Esophagus muscularis mucosa (tissue), 4 donors: Measurements from ENCODE around the gene GALNT18. TPM values are rescaled to one million over a fixed set of nuclear protein-coding genes. Genes with fewer than 3 reads are reported as not detected.

Source experiments
- DNase-seq: peaks from one replicate; pipeline ENCODE4 v3.0.0-alpha.2; 2017; ENCODE audit errors: extremely low spot score
- H3K27ac ChIP-seq, 4 donors: fragments of 200-600 bp; sonication (generic); replicated peaks in 1 of 4; 1 replicate in 3 of 4; 2 replicates in 1 of 4; pipeline ENCODE4 v1.5.1; 2016 to 2019; ENCODE audit warnings: mild to moderate bottlenecking in 1 of 4
- H3K27me3 ChIP-seq, 4 donors: fragments of 200-600 bp; sonication (generic); one replicate each; pipeline versions ENCODE4 v1.5.1 to v1.6.0; 2016 to 2019
- H3K36me3 ChIP-seq, 4 donors: fragments of 200-600 bp; sonication (generic); one replicate each; pipeline ENCODE4 v1.5.1; 2016 to 2019
- H3K4me1 ChIP-seq, 4 donors: fragments of 200-600 bp; sonication (generic); one replicate each; pipeline ENCODE4 v1.5.1; 2016 to 2019
- H3K4me3 ChIP-seq, 4 donors: fragments of 200-600 bp; sonication (generic); 1 replicate in 2 of 4; 2 replicates in 2 of 4; pipeline ENCODE4 v1.5.1; 2016 to 2019; ENCODE audit warnings: mild to moderate bottlenecking in 4 of 4, moderate library complexity in 1 of 4
- H3K9me3 ChIP-seq, 4 donors: fragments of 200-600 bp; sonication (generic); 1 replicate in 3 of 4; 2 replicates in 1 of 4; pipeline ENCODE4 v1.5.1; 2016 to 2019
- CTCF ChIP-seq, 3 experiments: fragments of 200-600 bp in 2 of 3; fragments of 450-650 bp in 1 of 3; sonication (generic) in 2 of 3; IDR thresholded peaks; one replicate each; pipeline ENCODE4 v1.5.1; 2017 to 2019; ENCODE audit warnings: antibody characterized with exemption in 3 of 3, mild to moderate bottlenecking in 2 of 3, moderate library complexity in 1 of 3
- EP300 ChIP-seq: sonication (generic); formaldehyde crosslinking; IDR thresholded peaks from one replicate; pipeline ENCODE4 v1.6.1; 2017; ENCODE audit warnings: antibody characterized with exemption
- POLR2A ChIP-seq: fragments of 450-650 bp; IDR thresholded peaks from one replicate; pipeline ENCODE4 v1.6.1; 2017; ENCODE audit warnings: antibody characterized with exemption, moderate library complexity, mild to moderate bottlenecking, low read depth
- POLR2AphosphoS5 ChIP-seq, 2 donors: sonication (generic); formaldehyde crosslinking; IDR thresholded peaks; one replicate each; pipeline ENCODE4 v1.6.1; 2017; ENCODE audit warnings: antibody characterized with exemption in 2 of 2
- WGBS: methylation state at CpG from one replicate; pipeline ENCODE4 v1.1.5; 2018; 5-methylcytosine and 5-hydroxymethylcytosine counted together
- intact Hi-C: fragments of 100-400 bp; cut with DNase I; formaldehyde crosslinking; loops from one replicate; pipeline ENCODE4 v1.15.1; 2023
- total RNA-seq, 4 donors: library from RNA; depleted of rRNA; stranded (reverse); fragments of >200 nt; gene quantifications; one replicate each; pipeline versions ENCODE4 v1.1.0 to v1.2.1, GENCODE V29; 2016

Gene GALNT18
- total RNA-seq, 4 donors from 2014 or later: 29.1 to 67.0 (median 49.3) TPM

DNA sequence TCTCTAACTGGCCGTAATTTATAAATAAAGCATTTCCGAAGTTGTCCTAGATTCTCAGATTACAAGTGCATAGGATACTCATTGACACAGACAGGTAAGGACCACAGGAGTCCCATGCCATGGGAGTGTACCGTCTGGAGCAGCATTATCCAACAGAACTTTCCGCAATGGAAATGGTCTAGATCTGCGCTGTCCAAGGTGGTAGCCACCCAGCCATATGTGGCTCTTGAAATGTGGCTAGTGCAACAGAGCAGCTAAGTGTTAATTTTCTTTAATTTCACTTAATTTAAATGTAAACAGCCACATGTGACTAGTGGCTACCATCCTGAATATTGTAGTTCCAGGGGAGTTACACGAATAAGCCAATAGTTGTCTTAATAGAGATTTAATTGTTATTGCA, 71.3 kb downstream of the GALNT18 start:
- intact Hi-C loops: no loop called here
- Histone ChIP-seq H3K27ac (no peak overlapping the region), H3K36me3 (no peaks in the 10 kb centered on the region), H3K9me3 (no peaks in the 10 kb centered on the region), H3K4me1 (peaks cover 19 to 70% (median 48%) of the 10 kb centered on the region in 4 donors), H3K27me3 (no peaks in the 10 kb centered on the region), H3K4me3 (no peak overlapping the region)
- WGBS: 96% methylated on average over 6 of the region's 6 CpGs
- no peak for DNase-seq
- no peak for TF ChIP-seq CTCF (IDR thresholded peaks at IDR 0.05)

DNA sequence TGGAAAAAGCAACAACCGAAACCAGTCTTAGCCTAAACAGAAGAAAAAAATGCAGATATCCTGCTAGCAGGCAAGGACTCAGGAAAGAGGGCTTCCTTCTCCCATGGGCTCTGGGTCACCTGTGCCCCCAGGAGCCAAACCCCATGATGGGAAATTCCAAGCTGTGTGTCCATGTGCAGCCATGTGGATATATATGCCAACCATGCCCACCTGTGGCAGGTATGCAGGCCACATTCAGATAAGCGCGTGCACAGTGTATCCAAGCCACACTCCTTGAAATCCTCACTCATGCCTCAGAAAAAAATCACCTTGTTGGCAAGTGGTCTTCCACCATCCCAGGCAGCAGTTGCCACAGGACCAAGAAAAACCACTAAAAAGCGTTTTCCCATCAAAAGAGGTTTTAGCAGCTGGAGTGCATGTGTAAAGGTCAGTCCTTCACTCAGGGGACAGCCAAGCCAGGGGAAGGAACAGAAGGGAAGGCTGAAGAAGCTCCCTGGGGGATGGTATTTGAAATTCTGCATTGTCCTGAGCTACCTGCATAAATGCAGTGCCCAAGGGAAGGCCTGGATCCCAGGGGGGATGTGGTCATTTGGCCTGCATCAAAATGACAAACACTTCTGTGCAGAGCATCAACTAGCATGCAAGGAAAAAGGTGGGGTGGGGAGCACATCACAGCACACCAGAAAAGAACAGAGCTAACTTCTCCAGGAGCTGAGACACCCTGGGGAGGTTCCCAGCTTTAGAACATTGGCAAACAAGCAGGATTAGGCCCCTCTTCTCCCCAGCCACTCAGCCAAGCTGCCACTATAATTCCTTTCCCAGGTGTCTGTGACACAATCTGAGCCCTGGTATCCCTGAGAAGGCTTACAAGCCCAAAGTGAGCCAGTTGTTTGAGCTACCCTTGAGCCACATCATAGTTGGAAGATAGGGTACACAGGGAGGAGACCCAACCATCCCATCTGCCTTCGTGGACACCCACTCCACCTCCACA, 76.2 kb downstream of the GALNT18 start:
- Histone ChIP-seq H3K9me3 (no peaks in the 10 kb centered on the region), H3K27ac (no peak overlapping the region), H3K27me3 (no peaks in the 10 kb centered on the region), H3K36me3 (no peaks in the 10 kb centered on the region), H3K4me1 (peaks cover 36 to 77% (median 61%) of the 10 kb centered on the region in 4 donors), H3K4me3 (no peak overlapping the region)
- intact Hi-C loops: no loop called here
- DNase-seq: no peak
- WGBS: 88% methylated on average over 5 of the region's 5 CpGs
- TF ChIP-seq POLR2AphosphoS5 (IDR thresholded peaks at IDR 0.05) (no peak), EP300 (no peak), CTCF (IDR thresholded peaks at IDR 0.05) (no peak), POLR2A (no peak)

DNA sequence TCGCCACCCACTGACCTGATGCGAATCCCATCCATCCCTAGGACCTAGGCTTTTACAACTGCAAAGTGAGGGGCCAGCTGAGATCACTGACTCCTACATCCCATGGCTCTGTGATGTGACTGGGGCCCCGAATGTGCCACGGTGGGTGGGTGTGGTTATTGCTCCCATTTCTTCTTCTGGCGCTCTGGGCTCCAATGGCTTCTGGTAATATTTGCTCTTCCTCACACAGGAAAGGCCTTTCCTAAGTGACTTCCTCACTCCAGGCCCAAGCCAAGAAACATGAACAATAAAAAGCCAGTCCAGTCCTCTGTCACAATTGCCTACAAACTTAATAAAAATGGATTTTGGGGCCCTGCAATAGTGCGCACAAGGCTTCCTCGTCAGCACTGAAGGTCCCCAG, 78.1 kb downstream of the GALNT18 start:
- intact Hi-C loops: no loop called here
- Histone ChIP-seq H3K27me3 (no peaks in the 10 kb centered on the region), H3K4me3 (no peak overlapping the region), H3K27ac (no peak overlapping the region), H3K36me3 (no peaks in the 10 kb centered on the region), H3K9me3 (no peaks in the 10 kb centered on the region), H3K4me1 (peaks cover 41 to 81% (median 60%) of the 10 kb centered on the region in 4 donors)
- no peak for DNase-seq
- TF ChIP-seq EP300: no peak
- TF ChIP-seq POLR2AphosphoS5 (IDR thresholded peaks at IDR 0.05): no peak
- no peak for TF ChIP-seq CTCF (IDR thresholded peaks at IDR 0.05)
- no peak for TF ChIP-seq POLR2A
- WGBS: 91% methylated on average over 5 of the region's 7 CpGs

DNA sequence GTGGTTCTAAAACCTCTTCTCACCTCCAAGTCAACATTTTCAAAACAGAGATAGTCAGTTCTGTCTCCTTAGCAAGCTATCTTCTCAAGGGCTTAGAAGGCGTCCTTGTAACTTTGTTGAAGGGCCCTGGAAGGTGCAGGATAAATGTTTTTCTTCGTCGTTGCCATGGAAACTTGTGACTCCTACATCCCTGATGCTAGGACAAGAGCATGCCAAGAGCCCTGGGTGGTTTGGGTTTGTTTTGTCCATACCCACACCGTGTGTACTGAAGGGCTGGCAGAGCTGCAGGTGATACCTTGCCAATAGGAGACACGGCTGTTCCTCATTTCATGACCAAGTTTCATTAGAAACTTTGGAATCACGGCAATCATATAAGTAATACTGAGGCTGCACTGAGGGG, 81.6 kb downstream of the GALNT18 start:
- no peaks in the 10 kb centered on the region for H3K27me3 ChIP-seq
- WGBS: 87% methylated on average over 6 of the region's 6 CpGs
- H3K4me3 ChIP-seq: no peak overlapping the region
- intact Hi-C loops: no loop called here
- no peak for DNase-seq
- no peaks in the 10 kb centered on the region for H3K9me3 ChIP-seq
- H3K27ac ChIP-seq: no peak overlapping the region
- H3K36me3 ChIP-seq: no peaks in the 10 kb centered on the region
- H3K4me1 ChIP-seq: peaks cover 68 to 86% (median 76%) of the 10 kb centered on the region in 4 donors
- TF ChIP-seq EP300 (no peak), POLR2A (no peak), POLR2AphosphoS5 (IDR thresholded peaks at IDR 0.05) (no peak), CTCF (IDR thresholded peaks at IDR 0.05) (no peak)
